22Rv1 (cell line): ENCODE data around the gene CDH8.

Experiments
- CTCF ChIP-seq: fragments of 450-650 bp; IDR thresholded peaks from 2 replicates; pipeline ENCODE4 v1.5.1; 2017; ENCODE audit warnings: mild to moderate bottlenecking
- ZFX ChIP-seq: fragments of 450-650 bp; IDR thresholded peaks from 2 replicates; pipeline ENCODE4 v1.6.1; 2017; ENCODE audit warnings: antibody characterized with exemption, borderline replicate concordance

- TF ChIP-seq CTCF (no peak), ZFX (no peak)
These were observed 358.5 kb downstream of the CDH8 start for GRCh38 chr16:61677776-61678175.
